K562 (cell line): ENCODE measurements around the gene SPINT2.

Source experiments
- BRF1 ChIP-seq: IDR thresholded peaks from 3 replicates; pipeline ENCODE4 v1.6.1; 2011; ENCODE audit warnings: borderline replicate concordance, mild to moderate bottlenecking; ENCODE audit not compliant: insufficient read length; ENCODE audit errors: extremely low read depth
- HNRNPK ChIP-seq: fragments of 200-400 bp; formaldehyde crosslinking; IDR thresholded peaks from one replicate; pipeline ENCODE4 v1.6.1; 2018; ENCODE audit warnings: mild to moderate bottlenecking, low read depth, low read length; ENCODE audit not compliant: poor library complexity, severe bottlenecking
- POLR2AphosphoS2 ChIP-seq: IDR thresholded peaks from 2 replicates; pipeline ENCODE4 v1.6.1; 2012; ENCODE audit warnings: low read length, improper control_type of control experiment
- ZFP36 ChIP-seq: fragments of 150-350 bp; IDR thresholded peaks from 2 replicates; pipeline ENCODE4 v1.6.1; 2018; ENCODE audit warnings: low read length, low read depth; ENCODE audit not compliant: partially characterized antibody

DNA sequence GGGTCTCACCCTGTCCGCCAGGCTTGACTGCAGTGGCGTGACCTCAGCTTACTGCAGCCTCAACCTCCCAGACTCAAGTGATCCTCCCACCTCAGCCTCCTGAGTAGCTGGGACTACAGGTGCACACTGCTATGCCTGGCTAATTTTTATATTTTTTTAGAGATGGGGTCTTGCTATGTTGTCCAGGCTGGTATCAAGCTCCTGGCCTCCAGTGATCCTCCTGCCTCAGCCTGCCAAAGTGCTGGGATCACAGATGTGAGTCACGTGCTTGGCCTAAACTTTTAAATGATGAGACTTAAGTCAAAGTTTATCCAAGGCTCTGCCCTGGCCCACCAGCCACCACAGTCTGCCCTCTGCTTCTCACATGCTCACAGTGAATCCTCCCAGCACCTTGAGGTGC lies 41.9 kb downstream of the SPINT2 start:
- TF ChIP-seq ZFP36: no peak
- no peak for TF ChIP-seq POLR2AphosphoS2
- TF ChIP-seq BRF1: no peak
- TF ChIP-seq HNRNPK: no peak
